Renal cortex interstitium (tissue), 11 donors: ENCODE results near the gene CHST15. TPM values are rescaled to one million over a fixed set of nuclear protein-coding genes. Genes with fewer than 3 reads are reported as not detected.
"Not testable (repeated sequence)": the region's sequence is repeated elsewhere in the genome, so short reads cannot be mapped to it uniquely, and the experiment has no call there.

ENCODE experiments used
- DNase-seq, 11 donors: peaks; one replicate each; pipeline ENCODE4 v3.0.0-alpha.2; 2013; ENCODE audit warnings: low read depth in 9 of 11, low spot score in 4 of 11; ENCODE audit errors: extremely low read depth in 1 of 11
- polyA plus RNA-seq, 3 donors: library from polyadenylated mRNA; unstranded; fragments of 120-200 nt; gene quantifications; one replicate each; pipeline ENCODE4 v1.2.1, GENCODE V29; 2013; ENCODE audit not compliant: insufficient read length in 3 of 3

CHST15 gene
- polyA plus RNA-seq, 3 donors: 17.9 to 21.6 (median 20.7) TPM

DNA sequence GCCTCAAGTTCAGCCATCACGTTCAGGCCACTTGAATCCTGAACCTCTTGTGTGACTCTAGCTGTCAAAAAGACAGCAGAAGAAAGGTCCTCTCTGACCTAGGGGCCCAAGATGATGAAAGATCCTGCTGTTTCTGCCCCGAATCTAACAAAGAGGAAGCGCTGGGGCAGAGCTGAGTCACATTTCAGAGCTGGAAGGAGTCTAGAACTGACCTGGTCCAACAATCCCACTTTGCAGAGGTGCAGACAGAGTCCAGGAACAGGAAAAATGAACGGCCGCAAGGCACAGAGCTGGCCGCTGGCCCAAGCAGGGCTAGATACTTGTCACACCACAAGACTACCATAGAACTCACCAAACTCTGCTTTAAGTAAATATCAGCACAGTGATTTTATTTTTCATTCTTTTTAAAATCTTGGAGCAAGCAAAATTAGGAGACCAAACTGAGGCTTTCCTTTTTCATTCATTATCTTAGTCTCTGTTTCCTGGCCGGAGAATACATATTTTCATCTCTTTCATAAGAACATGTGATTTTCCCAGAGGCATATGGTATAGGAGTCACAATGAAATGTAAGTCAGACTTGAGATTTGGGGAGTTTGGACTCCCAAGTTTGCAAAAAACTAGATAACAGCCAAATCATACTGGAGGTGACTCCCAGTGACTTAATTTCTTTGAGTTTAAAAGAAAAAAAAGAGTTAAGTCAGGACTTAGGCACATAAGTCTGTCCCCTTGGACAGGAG, 52.8 kb downstream of the CHST15 start:
- no peak for DNase-seq

- no peak for DNase-seq
Measured at GRCh38 chr10:124039483-124040013, 53.9 kb downstream of the CHST15 start.

GRCh38 chr10:124037784-124038183, 55.6 kb downstream of the CHST15 start:
- DNase-seq: no peak

- DNase-seq: no peak
Measured at GRCh38 chr10:124037286-124037685, 56.1 kb downstream of the CHST15 start.

DNA sequence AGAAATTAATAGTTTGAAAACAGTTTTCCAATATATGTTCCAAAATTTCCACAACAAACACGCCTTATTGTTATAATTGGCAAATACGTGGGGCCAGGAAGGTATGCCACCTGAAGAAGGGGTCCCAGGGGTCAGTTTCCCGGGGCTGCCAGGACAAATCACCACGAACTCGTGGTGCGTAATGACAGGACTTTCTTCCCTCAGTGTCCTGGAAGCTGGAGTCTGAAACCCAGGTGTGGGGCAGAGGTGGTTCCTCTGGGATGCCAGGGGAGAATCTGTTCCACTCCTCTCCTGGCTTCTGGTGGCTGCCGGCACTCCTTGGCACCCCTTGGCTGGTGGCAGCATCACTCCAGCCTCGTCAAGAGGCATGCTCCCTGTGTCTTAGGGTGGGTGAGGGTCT, 56.7 kb downstream of the CHST15 start:
- no peak for DNase-seq

DNA sequence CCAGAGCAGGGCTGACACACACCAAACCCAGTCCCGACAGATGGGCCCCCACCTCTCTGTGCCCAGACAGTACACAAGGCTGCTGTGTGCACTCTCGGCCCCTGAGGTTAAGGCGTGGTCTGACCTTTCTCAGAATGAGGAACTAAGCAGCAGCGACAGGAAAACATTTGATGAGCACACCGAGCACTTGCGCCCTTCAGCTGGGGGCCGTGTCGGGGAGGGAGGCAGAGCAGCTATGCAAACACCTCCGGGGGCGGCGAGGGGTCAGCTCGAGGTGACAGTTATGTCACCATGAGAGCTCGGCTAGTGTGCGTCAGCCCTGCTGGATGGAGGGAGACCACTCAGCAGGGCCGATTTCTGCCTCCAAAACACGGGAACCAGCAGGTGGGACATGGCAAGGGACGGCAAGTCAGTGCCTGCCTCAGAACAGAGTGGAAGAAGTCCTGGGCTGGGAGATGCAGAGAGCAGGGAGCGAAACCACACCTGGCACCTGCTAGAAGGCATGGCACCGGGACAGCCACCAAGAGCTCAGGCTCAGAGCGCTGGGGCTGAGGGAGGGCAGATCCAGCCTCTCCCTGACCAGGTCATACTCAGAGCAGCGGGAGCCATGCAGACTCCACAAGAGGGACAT, 57.4 kb downstream of the CHST15 start:
- DNase-seq: no peak

DNA sequence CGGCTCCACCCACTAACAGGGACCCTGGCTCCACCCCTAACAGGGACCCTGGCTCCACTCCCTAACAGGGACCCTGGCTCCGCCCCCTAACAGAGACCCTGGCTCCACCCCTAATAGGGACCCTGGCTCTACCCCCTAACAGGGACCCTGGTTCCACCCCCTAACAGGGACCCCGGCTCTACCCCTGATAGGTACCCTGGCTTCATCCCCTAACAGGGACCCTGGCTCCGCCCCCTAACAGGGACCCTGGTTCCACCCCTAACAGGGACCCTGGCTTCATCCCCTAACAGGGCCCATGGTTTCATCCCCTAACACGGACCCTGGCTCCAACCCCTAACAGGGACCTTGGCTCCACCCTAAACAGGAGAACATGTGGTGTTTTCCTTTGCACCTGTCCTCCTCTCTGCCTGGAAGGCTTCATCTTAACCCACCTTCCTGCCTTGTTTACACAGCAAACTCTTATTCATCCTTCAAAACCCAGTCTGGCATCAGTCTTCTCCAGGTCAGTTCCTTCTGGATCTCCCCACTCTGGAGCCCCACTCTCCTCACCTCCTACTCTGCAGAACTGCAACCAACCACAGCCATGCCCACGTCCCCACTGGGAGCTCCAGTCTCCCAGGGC, 58.0 kb downstream of the CHST15 start:
- no peak for DNase-seq

DNA sequence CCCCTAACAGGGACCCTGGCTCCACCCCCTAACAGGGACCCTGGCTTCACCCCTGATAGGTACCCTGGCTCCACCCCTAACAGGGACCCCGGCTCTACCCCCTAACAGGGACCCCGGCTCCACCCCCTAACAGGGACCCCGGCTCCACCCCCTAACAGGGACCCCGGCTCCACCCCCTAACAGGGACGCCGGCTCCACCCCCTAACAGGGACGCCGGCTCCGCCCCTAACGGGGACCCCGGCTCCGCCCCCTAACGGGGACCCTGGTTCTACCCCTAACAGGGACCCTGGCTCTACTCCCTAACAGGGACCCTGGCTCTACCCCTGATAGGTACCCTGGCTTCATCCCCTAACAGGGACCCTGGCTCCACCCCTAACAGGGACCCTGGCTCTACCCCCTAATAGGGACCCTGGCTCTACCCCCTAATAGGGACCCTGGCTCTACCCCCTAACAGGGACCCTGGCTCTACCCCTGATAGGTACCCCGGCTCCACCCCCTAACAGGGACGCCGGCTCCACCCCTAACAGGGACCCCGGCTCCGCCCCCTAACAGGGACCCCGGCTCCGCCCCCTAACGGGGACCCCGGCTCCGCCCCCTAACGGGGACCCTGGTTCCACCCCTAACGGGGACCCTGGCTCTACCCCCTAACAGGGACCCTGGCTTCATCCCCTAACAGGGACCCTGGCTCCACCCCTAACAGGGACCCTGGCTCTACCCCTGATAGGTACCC, 58.7 kb downstream of the CHST15 start:
- DNase-seq: not testable (repeated sequence)

GRCh38 chr10:124033887-124034218, 59.5 kb downstream of the CHST15 start:
- DNase-seq: no peak

- DNase-seq: peak; percentile 47 to 79 (median 66)
Measured at GRCh38 chr10:124032971-124033886, 60.2 kb downstream of the CHST15 start.

- no peak for DNase-seq
Measured at GRCh38 chr10:124032087-124032935, 61.1 kb downstream of the CHST15 start.

- no peak for DNase-seq
Measured at GRCh38 chr10:124030492-124031110, 62.8 kb downstream of the CHST15 start.

DNA sequence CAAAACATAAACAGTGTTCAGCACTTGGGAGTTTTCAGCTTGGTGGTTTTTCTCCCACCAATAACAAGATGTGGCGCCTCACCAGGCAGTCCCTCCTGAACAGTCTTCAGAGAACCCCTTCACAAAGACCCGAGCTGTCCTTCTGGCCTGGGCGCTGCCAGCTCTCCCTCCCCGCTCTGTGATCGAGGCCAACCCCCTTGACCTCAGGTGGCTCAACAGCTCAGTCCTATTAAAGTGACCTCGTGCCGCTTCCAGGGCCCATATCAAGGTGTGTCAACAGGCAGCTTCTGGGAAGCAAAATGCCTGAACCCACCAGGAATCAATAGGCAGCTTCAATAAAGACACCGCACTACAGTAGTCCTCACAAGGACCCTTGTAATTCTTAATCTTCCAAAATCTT, 63.3 kb downstream of the CHST15 start:
- DNase-seq: no peak

DNA sequence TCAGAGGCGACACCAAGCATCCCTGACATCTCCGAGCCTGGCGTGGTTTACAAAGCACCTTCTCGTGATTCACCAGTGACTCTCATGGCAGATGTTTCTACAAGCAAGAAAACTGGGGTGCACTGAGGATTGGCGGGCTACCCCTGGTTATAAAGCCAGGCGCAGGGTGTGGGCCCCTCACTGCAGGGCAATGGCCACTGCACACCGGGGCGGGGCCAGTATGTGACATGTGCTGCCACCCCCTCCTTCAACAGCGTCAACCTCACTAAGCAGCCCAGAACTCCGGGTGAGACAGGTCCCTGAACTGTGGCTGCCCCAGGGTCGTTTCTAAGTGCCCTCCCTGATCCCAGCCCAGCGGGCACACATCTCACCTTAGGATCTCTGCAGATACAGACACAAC, 63.8 kb downstream of the CHST15 start:
- DNase-seq: no peak

- DNase-seq: no peak
Measured at GRCh38 chr10:124028700-124029480, 64.5 kb downstream of the CHST15 start.

DNA sequence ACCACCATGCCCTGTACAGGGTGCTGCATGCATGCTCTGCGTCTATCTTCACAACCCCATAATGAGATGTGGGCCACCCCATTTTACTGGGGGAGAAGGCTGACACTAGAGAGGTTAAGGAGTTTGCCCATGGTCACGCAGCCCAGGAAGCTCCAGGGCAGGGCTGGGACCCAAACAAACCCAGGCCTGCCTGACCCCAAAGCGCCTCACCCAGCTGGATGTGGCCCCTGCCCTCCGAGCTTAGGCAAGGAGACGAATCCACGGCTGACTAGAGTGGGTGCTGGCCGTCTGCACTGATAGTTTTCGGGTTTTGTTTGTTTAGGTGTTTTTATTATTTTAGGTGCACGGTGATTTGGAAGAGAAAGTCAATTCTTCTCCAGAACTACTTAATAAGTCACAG, 65.7 kb downstream of the CHST15 start:
- DNase-seq: no peak
